Measurements from ENCODE around the gene HOXB3.

The HOXB3 gene

DNA sequence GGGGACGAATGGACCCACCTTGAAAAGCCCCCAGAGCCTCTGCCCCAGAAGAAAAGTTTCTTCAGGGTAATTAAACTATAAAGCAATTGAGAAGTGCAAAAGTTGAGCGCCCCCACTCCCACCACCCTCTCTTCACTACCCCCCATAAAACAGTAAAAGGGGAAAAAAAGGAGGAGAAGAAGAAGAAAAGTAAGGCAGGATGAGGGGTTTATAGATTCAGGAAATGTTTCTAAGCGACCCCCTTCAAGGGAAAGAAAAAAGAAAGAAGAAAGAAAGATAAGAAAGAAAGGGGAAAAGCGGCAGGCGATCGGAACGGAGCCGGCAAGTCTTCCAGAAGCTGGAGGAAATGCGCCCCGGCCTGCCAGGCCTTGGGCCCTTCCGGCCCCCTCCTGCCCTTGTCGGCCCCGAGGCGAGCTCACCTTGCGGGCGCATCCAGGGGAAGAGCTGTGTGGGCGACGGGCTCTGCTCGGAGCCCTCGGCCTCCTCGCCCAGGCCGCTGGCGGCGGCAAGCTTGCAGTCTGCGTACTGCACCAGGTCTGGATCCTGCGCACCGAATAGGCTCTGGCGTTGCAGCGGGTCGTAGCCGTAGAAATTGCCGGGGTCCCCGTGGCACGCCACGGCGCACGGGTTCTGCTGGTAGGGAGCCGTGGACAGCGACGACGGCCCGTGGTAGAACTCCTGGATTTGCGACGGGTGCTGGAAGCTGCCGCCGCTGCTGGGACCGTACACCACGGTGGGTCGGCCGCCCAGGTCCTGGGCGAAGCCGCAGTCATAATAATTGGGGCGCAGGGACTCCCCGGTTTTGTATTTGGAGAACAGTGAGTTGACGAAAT is 24.0 kb upstream of the HOXB3 start:
- no peak for DNase-seq (ENCODE audit: low read depth in 4 of 4, low spot score in 1 of 4)

DNA sequence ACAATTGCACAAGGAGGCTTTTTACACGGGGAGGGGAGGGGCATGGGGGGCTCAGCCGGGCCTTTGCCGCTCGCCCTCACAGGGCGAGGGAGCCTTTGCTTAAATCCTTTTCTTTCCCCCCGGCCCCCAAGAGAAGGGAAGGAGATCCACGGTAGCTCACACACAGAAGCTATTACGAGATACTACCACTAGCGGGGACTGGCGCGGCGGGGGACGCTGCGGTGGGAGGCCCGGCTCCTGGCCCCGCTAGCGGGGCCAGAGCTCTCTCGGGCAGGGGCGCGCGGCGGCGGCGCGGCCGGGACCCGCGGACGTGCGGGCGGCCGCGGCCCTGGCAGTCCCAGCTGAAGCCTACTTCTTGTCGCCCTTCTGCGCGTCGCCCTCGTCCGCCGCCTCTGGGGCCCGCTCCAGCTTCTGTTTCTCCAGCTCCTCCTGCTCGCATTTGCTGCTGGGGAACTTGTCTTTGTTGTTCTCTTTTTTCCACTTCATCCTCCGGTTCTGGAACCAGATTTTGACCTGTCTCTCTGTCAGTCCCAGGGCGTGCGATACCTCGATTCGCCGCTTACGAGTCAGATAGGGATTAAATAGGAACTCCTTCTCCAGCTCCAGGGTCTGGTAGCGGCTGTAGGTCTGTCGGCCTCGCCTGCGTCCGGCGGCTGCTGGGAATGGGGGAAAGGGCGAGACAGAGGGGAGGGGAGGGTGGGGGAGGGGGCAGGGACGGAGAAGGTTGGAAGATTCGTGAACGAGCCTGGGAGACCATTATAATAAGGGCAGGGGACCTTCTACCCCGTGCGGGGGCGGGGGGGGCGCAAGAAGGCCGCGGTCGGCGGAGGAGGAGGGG is 23.0 kb upstream of the HOXB3 start:
- DNase-seq (ENCODE audit: low read depth in 4 of 4, low spot score in 1 of 4) = no peak

DNA sequence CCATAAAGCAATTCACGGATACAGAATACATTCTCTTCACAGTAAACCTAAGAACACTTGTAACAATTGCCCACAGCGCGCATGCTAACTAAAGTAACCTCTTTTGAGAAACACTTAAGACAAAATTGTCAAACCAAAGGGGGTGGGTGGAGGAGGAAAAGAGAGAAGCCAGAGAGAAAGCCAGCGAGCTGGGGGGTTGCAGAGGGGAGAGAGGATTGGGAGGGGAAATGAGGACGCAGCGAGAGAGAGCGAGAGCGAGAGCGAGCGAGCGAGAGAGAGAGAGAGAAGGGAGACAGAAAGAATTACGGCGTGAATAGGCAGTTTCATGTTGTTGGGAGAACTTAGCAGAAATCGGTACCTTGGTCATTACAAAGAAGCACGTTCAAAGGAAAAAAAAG is 22.4 kb upstream of the HOXB3 start:
- no peak for DNase-seq (ENCODE audit: low read depth in 4 of 4, low spot score in 1 of 4)

DNA sequence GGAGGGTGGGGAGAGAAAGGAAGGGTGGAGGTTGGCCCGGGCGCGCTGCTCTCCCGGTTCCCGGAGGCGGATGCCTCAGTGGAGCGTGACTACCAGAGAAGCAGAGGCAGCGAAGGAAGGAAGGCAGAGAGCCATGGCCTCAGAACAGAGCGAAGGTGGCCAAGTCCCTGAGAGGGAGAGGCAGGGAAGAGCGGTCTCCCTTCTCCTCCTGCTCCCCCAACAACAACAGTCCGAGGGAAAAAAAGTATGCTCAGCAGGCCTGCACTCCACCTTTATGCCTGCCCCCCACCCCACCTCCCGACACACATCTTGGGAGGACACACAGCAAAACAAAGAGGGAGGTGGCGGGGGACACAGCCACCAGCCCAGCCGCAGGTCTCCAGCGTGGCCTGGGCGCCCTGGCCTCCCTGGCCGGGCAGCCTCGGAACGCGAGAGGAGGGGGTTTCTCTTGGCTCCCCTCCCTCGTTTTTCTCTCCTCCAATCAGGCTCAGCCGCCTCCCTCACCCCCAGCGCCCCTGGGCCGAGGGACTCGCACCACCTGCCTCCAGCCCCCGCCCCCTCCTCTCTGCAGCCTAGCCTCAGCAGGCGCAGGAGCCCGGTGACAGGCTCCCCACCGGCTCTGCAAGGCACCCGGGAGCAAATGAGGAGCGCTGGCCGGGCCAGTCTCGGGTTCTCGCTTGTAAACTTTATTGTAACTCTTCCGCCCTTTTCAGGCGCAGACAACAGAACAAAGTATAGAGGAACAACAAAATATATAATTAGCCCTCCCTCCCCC is 21.8 kb upstream of the HOXB3 start:
- DNase-seq (ENCODE audit: low read depth in 4 of 4, low spot score in 1 of 4) = no peak

DNA sequence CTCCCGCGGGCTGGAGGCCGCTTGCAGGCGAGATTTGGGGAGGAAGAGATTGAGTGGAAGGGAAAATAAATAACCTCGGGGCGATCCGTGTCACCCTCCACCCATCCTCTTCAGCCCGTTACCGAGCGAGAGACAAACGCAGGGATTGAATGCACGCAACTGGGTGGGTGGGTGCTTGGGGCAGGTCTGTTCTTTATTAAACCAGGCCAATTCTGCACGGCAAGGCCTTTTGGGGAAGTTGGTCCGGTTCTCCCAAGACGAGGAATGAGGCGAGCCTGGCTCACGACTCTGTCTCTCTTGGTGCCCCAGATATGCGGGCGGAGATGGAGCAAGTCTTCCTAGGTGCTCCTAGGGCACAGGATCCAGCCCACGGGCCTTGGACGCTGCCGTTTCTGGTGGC is 21.2 kb upstream of the HOXB3 start:
- DNase-seq (ENCODE audit: low read depth in 4 of 4, low spot score in 1 of 4) = no peak

DNA sequence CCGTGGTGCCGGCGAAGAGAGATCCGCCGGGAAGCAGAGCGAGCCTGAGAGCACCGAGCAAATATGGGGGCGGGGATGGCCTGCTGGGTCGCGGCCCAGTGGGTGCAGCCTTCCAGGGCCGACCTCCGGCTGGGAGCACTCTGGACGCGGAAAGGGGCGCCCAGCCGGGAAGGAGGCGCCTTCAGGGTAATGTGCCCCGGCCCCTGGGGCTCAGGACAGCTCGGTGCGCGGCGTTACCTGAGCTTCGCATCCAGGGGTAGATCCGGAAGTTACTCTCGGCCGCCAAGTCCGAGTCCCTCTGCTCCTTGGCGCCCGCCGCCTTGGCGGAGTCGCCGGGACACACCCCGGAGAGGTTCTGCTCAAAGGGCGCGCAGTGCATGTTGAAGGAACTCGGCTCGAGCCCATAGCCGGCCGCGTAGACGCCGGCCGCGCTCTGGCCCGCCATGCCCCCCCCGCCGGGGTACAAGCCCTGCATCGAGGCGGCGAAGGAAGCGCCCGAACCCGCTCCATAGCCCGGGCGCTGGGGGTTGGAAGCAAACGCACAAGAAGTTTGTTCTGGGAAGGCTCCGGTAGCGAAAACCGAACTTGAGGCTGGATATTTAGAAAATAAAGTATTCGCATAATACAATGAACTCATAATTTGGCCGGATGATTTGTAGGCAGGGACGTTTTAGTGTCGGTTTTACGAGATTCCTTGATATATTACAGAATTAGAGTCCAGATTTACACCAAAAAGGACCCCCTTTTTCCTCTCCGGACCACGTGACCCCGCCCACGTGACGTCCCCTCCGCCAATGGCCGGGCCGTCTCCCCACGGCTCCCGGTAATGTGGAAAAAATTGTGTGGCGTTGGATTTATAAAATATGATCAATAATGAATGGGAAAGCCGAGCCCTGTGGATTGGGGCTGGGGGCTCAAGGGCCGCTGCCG is 20.5 kb upstream of the HOXB3 start, which contains the start of gene HOXB7:
Gene HOXB7 (minus strand): TSS at position 736 of the 930 bp plus-strand sequence. CDS start 99 bp downstream, at position 637.
- peak in 1 of 4 experiments; percentile 54 for DNase-seq (ENCODE audit: low read depth in 4 of 4, low spot score in 1 of 4)

DNA sequence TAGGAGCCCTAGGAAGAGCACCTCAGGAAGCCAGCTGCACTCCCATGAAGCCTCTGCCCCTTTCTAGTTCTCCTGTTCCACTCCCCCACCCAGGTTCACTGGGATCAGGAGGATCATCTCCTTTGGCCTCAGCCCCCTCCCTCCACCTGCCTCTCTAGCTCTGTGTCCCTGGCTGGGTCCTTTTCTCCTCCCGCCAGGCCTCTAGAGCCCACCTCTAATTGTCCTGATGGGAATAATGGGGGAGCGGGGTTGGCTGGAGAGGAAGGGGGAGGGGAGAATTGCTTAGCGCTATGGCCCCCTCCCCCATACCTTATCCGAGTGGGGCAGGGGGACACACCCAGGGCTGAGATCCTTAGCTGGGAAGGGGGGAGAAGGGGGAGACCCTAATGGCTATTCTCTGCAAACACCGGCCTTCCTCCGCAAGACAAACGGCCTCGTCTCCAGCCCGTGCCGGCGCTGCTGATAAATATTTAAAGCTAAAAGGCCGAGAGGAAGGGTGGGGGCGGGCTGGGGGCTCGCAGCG is 19.8 kb upstream of the HOXB3 start:
- no peak for DNase-seq (ENCODE audit: low read depth in 4 of 4, low spot score in 1 of 4)

DNA sequence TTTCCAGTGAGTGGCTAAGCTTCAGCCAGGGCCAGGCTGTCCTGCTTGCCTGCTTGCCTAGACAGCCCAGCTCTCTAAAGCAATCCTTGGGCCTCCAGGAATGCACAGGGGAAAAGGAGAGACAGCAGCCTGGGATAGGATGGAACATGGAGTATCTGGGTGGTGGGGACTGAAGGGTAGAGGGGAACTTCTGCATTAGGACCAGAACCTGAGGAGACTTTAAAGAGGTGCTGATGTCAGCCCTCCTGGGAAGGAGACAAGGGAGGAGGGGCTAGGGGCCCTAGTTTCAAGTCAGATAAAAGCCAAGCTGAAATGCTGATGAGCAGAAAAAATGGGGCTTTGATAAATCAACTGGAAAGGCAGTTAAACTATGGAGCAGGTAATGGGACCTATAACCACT is 19.0 kb upstream of the HOXB3 start:
- DNase-seq (ENCODE audit: low read depth in 4 of 4, low spot score in 1 of 4) = no peak

DNA sequence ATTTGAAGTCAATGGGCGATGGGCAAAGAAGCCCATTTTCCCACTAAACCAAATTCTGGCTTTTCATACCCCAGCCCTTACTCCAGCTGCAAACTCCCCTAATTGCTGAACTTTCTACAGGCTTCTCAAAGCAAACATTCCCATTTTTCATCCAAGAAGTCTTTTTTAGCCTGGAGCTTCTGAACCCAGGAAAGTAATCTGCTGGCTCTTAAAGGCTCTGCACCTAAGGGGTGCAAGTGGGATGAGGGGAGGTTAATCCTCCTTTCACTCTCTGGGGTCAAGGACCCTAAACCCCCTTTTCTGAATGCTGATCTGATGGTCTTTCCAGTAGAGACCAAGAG is 18.4 kb upstream of the HOXB3 start:
- no peak for DNase-seq (ENCODE audit: low read depth in 4 of 4, low spot score in 1 of 4)

DNA sequence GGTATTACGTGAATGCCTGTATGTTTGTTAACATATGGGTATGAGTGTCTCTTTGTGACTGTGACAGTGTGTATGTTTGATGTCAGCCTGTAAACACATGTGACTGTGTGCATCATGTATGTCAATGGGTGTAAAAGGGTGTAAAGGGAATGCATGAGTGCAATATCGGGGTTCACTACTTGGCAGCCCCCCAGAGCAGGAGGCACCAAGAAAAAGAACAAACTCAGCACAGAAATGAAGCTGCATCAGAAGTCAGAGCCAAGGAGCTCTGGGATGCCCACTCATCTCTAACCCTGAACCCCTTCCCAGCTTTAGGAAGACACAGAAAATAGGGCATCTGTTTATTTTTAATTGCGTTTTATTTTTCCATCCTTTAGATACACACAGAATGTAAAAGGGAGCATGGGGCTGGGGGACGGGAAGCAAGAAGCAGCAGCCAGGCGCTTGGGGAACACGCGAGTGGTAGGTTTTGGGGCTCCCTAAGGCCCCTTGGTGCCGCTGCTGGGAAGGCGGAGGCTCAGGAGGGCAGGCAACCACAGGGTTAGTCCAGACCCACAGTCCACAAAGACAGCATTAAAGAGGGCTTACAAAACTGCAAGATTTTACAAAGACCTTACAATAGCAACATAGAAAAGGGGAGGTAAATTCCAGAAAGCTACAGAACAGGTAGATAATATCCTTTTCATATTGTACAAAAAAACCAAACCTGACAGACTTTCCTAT is 17.0 kb upstream of the HOXB3 start:
- no peak for DNase-seq (ENCODE audit: low read depth in 4 of 4, low spot score in 1 of 4)

DNA sequence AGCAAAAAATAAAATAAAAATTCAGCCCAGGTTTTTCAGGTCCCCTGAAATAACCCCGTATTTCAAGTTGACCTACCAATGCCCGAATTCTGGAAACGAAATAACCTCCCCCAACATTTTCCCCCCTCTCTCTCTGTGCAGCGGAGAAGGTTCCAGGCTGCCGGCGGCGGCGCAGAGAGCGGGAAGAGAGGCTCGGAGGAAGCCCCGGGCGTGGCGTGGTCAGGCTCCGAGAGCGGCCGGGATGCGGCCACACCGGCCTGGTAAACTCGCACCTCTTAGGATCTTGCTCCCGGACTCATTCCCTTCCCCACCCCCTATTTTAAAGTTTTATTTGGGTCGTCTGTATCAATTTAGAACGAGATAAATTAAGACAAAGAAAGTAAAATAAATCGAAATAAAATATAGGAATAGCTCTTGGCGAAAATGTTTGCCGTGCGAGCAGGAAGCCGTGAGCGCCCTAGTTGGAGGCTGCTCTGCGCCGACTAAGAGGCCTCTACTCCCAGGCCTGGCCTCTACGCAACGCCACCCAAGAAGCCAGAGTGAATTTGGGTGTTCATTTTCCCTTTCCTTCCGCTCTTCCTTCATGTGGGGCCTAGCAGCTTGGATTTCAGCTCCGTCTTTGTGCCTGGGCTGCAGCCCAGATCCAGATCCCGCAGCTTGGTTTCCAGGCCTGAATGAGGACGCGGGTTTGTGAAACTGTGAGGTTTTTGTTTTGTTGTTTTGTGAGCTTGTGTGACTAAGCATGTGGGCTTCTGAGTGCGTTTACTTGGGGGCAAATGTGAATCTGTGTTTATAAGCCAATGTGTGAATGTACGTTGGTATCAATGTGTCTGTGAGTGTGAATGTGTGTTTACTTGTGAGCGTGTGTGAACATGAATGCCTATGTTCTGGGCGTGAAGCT is 16.2 kb upstream of the HOXB3 start:
- no peak for DNase-seq (ENCODE audit: low read depth in 4 of 4, low spot score in 1 of 4)

DNA sequence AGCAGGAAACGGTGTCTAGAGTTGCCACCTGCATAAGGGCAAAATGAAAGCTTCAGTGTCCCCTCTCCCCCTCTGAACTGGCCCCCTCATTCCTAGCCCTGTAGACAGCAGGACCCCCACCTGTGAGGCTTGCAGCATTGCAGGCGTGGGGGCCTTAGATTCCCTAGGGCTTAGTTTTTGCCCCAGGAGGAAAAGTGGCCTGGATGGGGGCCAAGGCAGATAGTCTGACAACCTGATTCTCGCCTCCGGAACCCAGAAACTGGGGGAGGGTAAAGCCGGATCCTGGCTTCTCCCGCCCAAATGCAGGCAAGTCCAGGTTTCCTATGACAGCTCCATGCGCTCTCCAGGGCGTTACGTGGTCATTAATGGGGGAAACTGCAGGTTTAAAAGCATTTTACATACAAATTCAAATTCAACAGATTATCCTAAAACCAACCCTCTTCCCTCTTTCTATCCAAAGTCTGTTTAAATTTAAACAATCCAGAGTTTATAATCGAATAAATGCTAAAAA is 15.4 kb upstream of the HOXB3 start:
- DNase-seq (ENCODE audit: low read depth in 4 of 4, low spot score in 1 of 4) = no peak

DNA sequence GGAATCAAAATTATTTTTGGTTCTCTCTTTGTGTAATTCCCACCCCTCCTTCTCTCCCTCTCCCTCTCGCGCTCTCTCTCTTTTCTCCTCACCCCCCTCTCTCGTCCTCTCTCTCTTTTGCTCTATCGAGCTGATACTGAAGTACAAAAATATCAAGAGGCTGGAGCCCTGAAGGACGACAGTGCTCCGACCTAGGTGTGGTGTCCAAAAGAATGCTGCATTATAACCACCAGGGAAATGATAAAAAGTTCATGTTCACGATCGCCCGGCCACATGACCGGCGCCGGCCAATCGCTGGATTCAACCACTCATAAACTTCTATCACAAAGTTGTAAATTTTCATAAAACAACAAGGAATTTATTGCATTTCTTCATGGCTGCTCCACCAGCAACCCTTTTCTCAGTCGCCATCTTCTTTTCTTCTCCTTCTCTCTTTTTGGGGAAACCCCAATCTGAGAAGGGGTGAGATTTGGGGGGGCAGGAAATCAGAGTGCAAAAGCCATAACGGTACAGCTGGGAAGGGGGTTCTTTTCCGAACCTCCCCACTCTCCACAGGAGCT is 14.8 kb upstream of the HOXB3 start, which contains the start of gene HOXB6:
Gene HOXB6 (minus strand): TSS at position 217 of the 560 bp plus-strand sequence. CDS start 6,836 bp downstream, outside the sequence.
- no peak for DNase-seq (ENCODE audit: low read depth in 4 of 4, low spot score in 1 of 4)

DNA sequence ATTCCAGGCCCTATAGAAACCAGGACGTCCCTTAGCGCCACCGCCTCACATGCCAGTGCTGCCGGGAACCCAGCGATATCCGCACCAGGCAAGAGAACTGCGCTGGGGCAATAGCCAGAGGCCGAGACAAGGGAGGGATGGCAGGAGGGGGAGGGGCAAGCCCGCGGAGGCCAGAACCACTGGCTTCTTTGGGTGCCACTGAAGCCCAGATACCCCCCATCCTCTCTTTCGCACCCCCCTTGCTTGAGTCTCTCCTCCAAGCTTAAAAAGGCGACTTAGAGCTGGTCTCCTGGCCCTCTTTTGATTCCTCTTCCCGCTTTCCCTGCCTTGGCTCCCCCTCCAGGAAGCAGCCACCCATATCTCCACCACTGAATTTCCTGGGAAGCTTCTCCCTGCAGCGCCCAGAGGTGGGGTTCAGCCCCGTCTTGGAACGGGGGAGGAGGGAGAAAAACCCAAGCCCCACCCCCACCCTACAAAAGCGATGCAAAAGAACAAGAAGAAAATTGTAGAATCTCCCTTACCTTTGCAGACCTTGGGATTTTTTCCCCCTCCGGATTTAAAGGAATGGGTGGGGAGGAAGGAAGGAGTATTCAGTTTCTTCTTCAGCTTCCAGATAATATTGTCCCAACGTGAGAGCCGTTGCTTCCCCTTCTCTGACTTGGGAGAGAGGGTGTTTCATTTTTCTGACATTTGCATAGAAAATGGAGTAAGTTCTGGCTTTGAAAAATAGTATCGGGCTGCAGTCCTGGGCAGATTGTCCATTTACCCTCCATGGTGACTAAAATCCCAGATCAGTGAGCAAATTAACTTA is 14.1 kb upstream of the HOXB3 start:
- DNase-seq (ENCODE audit: low read depth in 4 of 4, low spot score in 1 of 4) = no peak

DNA sequence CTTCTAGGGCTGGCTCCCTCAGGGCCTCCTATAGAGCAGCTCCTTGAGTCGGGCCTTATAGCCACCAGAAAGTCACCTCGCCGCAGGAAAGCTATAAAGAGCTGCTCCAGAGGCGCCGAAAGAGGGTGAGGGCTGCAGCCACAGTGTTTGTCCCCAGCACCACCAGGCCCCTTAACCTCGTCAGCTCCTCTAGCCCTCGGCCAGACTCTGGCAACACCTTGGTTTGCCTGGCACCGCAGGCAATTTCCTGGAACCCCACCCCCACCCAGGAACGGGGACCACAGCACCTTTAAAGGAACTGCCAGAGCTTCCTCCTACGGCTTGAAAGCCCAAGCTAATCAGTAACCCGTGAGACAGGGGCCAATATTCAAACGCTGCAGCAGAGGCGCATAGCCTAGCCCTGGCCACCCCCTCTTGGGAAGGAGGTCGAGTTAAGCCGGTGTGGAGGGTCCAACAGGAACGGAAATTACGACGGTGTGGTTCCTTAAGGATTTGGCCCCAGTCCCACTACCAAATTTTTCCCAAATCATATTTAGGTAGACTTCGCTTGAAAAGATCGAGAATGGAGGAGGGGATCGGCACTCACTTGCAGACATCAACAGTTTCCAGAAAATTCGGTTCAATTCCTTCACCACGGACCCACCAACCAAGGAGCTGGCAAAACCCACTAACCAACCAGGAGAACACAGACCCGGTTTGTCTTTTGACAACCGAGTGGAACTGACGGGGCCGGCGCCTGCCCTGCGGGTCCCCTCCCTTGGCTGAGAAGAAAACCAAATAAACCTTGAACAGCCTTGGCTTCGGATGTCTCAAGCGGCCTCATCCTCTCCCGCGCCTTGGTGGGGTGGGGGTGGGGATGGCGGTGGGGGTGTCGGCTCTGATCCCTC is 11.7 kb upstream of the HOXB3 start:
- DNase-seq (ENCODE audit: low read depth in 4 of 4, low spot score in 1 of 4) = no peak

DNA sequence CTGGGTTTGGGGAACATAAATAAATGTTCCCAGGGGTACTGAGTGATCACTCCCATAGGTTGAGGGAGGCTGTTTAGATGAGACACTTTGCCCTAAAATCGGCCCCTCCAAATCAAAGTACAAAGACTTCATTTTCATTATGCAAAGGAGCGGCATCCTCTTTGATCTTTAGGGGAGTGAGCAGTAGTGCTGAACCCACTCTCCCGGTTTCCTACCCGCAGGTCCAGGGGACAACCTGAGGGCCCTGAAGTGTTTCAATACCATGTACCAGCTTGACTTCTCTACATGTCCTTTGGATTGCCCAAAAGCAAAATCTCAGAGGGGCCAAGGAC is 11.1 kb upstream of the HOXB3 start:
- no peak for DNase-seq (ENCODE audit: low read depth in 4 of 4, low spot score in 1 of 4)
